NCI-H1105 (cell line): ENCODE data around the gene ZHX3.

Experiments used
- DNase-seq: peaks from one replicate; lab custom pipeline; 2025; lab: John Stamatoyannopoulos, UW

Gene ZHX3

GRCh38 chr20:41300383-41300782, 17.1 kb downstream of the ZHX3 start:
- DNase-seq: no peak

GRCh38 chr20:41299899-41300298, 17.6 kb downstream of the ZHX3 start:
- no peak for DNase-seq

GRCh38 chr20:41293269-41294037, 24.1 kb downstream of the ZHX3 start:
- DNase-seq: no peak

GRCh38 chr20:41290804-41291389, 26.6 kb downstream of the ZHX3 start:
- no peak for DNase-seq

- no peak for DNase-seq
These were observed 30.2 kb downstream of the ZHX3 start for GRCh38 chr20:41287327-41287726.

- no peak for DNase-seq
These were observed 31.2 kb downstream of the ZHX3 start for GRCh38 chr20:41286240-41286851.

- DNase-seq: no peak
These were observed 37.8 kb downstream of the ZHX3 start for GRCh38 chr20:41279546-41280225.

GRCh38 chr20:41278936-41279335, 38.6 kb downstream of the ZHX3 start:
- DNase-seq: no peak

GRCh38 chr20:41277049-41277448, 40.5 kb downstream of the ZHX3 start:
- no peak for DNase-seq

- DNase-seq: no peak
These were observed 41.2 kb downstream of the ZHX3 start for GRCh38 chr20:41276317-41276751.

- DNase-seq: no peak
These were observed 42.2 kb downstream of the ZHX3 start for GRCh38 chr20:41275301-41275731.

GRCh38 chr20:41274152-41274551, 43.4 kb downstream of the ZHX3 start:
- no peak for DNase-seq

- DNase-seq: no peak
These were observed 44.1 kb downstream of the ZHX3 start for GRCh38 chr20:41273445-41273844.

- DNase-seq: no peak
These were observed 45.2 kb downstream of the ZHX3 start for GRCh38 chr20:41272339-41272738.

GRCh38 chr20:41268917-41269652, 48.4 kb downstream of the ZHX3 start:
- no peak for DNase-seq

- DNase-seq: no peak
These were observed 49.1 kb downstream of the ZHX3 start for GRCh38 chr20:41268402-41268801.

- no peak for DNase-seq
These were observed 51.6 kb downstream of the ZHX3 start for GRCh38 chr20:41265938-41266337.

GRCh38 chr20:41264819-41265218, 52.7 kb downstream of the ZHX3 start:
- DNase-seq: no peak

GRCh38 chr20:41261790-41262717, 55.5 kb downstream of the ZHX3 start:
- no peak for DNase-seq

- DNase-seq: no peak
These were observed 56.3 kb downstream of the ZHX3 start for GRCh38 chr20:41261260-41261659.

GRCh38 chr20:41260734-41261220, 56.8 kb downstream of the ZHX3 start:
- no peak for DNase-seq
